ENCODE results near the gene FOXL2. TPM values are rescaled to one million over a fixed set of nuclear protein-coding genes. Genes with fewer than 3 reads are reported as not detected.

The FOXL2 gene
- polyA plus RNA-seq, 2 of the 4 experiments (the other 2 are of a cell fraction), result 1.2 to 3.1 TPM

GRCh38 chr3:138943724-138944653 lies 2.9 kb downstream of the FOXL2 start:
- H3K27ac ChIP-seq, result no peak overlapping the region

More at GRCh38 chr3:138943724-138944653, 2.9 kb downstream of the FOXL2 start:
- 80% methylated on average over 30 of the region's 30 CpGs for WGBS (ENCODE audit: missing lambda C conversion rate)
- no peak for TF ChIP-seq SMC3 (IDR thresholded peaks at IDR 0.05)
- no peak for TF ChIP-seq ZFP36 (IDR thresholded peaks at IDR 0.05; ENCODE audit: borderline replicate concordance, partially characterized antibody)
- TF ChIP-seq RNF2 (IDR thresholded peaks at IDR 0.05; ENCODE audit: borderline replicate concordance, low read depth), result no peak
- TF ChIP-seq MAX (IDR thresholded peaks at IDR 0.05), result no peak
- TF ChIP-seq ZNF302 (CRISPR knock-in tag; IDR thresholded peaks at IDR 0.05), result no peak
- TF ChIP-seq HOXA7 (CRISPR knock-in tag; IDR thresholded peaks at IDR 0.05), result no peak
- no peak for TF ChIP-seq JUN (IDR thresholded peaks at IDR 0.05)
- TF ChIP-seq ZC3H11A (IDR thresholded peaks at IDR 0.05), result no peak
- no peak for TF ChIP-seq RFX5 (IDR thresholded peaks at IDR 0.05)
- TF ChIP-seq CTCF (IDR thresholded peaks at IDR 0.05), result no peak
- no peak for TF ChIP-seq HDAC2 (IDR thresholded peaks at IDR 0.05)
- no peak for TF ChIP-seq ZSCAN20 (CRISPR knock-in tag; IDR thresholded peaks at IDR 0.05)
- no peak for TF ChIP-seq HEYL (CRISPR knock-in tag; IDR thresholded peaks at IDR 0.05)
- no peak for TF ChIP-seq FOSL2 (IDR thresholded peaks at IDR 0.05)
- no peak for TF ChIP-seq FOSL2 (CRISPR knock-in tag; IDR thresholded peaks at IDR 0.05)
- no peak for TF ChIP-seq GATA3 (IDR thresholded peaks at IDR 0.05; ENCODE audit: borderline replicate concordance)
- no peak for TF ChIP-seq REST (IDR thresholded peaks at IDR 0.05)
- no peak for TF ChIP-seq PHF8 (IDR thresholded peaks at IDR 0.05; ENCODE audit: borderline replicate concordance, low read depth)
- no peak for TF ChIP-seq KDM5A (IDR thresholded peaks at IDR 0.05)
- FAIRE-seq (no peak), ATAC-seq (no peak), DNase-seq (ENCODE audit: low read depth in 1 of 2, low spot score in 1 of 2) (no peak)
- POLR2A ChIA-PET, result no interaction called here
- Histone ChIP-seq H3K4me3 (no peak overlapping the region), H3K4me2 (peak overlapping the region; percentile 18; the same call in 1 of the 3 replicates), H3K9me3 (no peaks in the 10 kb centered on the region), H3K4me1 (peaks cover 3% of the 10 kb centered on the region; the same call in 1 of the 3 replicates)
- CTCF ChIA-PET, result interaction anchor here (0.6 to 2.1 kb wide), 7 partner anchors 8 to 525 kb away, joined by 3 to 15 read pairs (median 3); partner anchors contain the start of gene CEP70
